GM12892 (cell line): ENCODE data around the gene PELO.

Source experiments
- DNase-seq: peaks from one replicate; pipeline ENCODE4 v3.0.0; 2011; ENCODE audit not compliant: insufficient read length
- FAIRE-seq: peaks from 2 replicates; lab custom pipeline; 2011; peaks lifted over from hg19 to GRCh38; lab: Jason Lieb, UNC
- POLR2A ChIP-seq: IDR thresholded peaks from 2 replicates; pipeline ENCODE4 v1.6.1; 2011; ENCODE audit warnings: low read depth, low read length, control low read depth
- POLR2AphosphoS5 ChIP-seq: IDR thresholded peaks from 2 replicates; pipeline ENCODE4 v1.6.1; 2011; ENCODE audit warnings: low read depth, low read length, control low read depth
- TAF1 ChIP-seq: IDR thresholded peaks from 2 replicates; pipeline ENCODE4 v1.6.1; 2011; ENCODE audit warnings: low read depth, mild to moderate bottlenecking, control low read depth, low read length, borderline replicate concordance

Gene PELO

GRCh38 chr5:52794519-52794918 is 6.8 kb downstream of the PELO start:
- TF ChIP-seq POLR2A, result no peak
- FAIRE-seq (no peak), DNase-seq (no peak)

DNA sequence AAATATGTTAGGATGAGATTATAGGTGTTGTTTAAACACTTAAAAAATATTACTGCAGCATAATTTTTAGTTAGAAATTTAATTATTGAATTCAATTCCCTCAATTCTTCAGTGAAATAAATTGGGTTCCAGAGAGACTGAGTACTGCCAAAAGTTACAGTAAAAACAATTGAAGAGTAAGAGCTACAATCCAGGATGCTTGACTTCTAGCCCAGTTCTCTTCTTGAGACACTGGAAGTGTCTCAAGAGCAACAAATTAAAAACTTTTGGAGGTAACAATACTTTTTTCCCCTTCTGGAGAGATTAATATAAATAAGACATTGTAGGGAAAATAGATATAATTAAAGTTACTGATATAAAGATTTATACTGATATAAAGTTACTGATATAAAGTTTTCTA is 8.3 kb downstream of the PELO start:
- DNase-seq (no peak), FAIRE-seq (no peak)
- TF ChIP-seq POLR2AphosphoS5, result no peak
- no peak for TF ChIP-seq POLR2A
- no peak for TF ChIP-seq TAF1

GRCh38 chr5:52796516-52797103 is 8.9 kb downstream of the PELO start:
- no peak for FAIRE-seq
- DNase-seq, result no peak
- TF ChIP-seq TAF1 (no peak), POLR2AphosphoS5 (no peak), POLR2A (no peak)

- TF ChIP-seq POLR2A (no peak), TAF1 (no peak), POLR2AphosphoS5 (no peak)
- FAIRE-seq, result no peak
- no peak for DNase-seq
These were observed 11.2 kb downstream of the PELO start for GRCh38 chr5:52798938-52799337.

- DNase-seq, result no peak
- TF ChIP-seq POLR2A (no peak), TAF1 (no peak), POLR2AphosphoS5 (no peak)
- no peak for FAIRE-seq
These were observed 11.8 kb downstream of the PELO start for GRCh38 chr5:52799358-52799982.

DNA sequence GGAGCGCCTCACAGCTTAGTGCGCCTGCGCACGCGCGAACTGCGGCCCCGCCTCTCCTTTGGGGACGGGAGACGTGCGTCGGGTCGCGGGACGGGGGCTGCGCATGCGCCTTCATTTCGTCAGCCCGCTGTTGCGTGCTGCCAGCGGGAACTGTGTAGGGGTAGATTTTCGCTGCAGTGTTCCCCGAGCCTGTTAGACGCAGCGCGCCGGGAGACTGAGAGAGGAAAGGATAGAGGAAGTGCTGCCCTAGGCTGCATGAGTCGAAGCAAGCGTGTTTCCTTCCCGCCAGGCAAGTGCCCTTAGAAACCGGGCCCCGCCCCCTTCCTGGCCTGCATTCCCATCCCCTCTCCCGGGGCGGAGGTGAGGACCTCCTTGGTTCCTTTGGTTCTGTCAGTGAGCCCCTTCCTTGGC is 12.3 kb downstream of the PELO start:
- DNase-seq (peak; percentile 66), FAIRE-seq (peak; percentile 98)
- TF ChIP-seq POLR2AphosphoS5 (peak; percentile 43; the same call in 1 of the 2 replicates), POLR2A (peak; percentile 74), TAF1 (peak; percentile 67)

GRCh38 chr5:52800394-52801213 is 12.9 kb downstream of the PELO start:
- TF ChIP-seq POLR2AphosphoS5 (no peak), TAF1 (no peak), POLR2A (no peak)
- DNase-seq (no peak), FAIRE-seq (peak; percentile 53)

DNA sequence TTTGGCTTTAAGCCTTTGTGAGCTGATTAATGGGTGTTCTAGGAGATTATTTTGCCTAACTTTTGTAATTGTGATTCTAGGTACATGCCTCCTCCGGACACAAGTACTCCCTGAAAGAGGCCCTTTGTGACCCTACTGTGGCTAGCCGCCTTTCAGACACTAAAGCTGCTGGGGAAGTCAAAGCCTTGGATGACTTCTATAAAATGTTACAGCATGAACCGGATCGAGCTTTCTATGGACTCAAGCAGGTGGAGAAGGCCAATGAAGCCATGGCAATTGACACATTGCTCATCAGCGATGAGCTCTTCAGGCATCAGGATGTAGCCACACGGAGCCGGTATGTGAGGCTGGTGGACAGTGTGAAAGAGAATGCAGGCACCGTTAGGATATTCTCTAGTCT is 13.6 kb downstream of the PELO start:
- no peak for TF ChIP-seq POLR2AphosphoS5
- no peak for TF ChIP-seq TAF1
- TF ChIP-seq POLR2A, result no peak
- FAIRE-seq (no peak), DNase-seq (no peak)

DNA sequence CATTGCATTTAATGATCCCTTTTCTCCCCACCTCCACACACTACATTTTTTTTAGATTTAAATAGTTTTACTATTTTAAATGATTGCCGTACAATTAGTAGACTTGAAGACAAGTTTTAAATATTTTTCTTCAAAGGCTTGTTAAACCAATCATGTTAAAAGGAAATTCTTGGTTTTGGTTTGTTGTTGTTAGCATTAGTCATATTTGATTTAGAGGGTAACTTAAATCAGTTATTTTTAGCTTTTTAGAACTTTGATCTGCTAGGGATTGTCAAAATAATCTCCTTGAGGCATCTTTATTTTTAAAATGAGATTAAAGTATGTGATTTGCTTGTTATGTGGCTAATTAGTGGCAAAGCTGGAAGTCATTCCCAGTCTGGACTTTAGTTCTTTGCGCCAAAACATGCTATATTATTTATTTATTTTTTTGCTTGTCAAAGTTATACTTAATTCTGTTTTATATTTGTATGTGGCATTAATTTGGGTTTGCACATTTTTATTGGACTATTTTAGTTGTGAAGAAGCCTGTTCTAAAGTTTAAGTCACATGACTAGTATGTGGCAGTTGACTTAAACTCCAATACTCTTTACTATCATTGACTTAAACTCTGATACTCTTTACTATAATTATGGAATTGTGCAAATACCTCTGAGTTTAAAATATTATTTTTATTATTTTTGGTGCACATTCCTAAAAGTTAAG is 14.7 kb downstream of the PELO start:
- TF ChIP-seq POLR2A (no peak), POLR2AphosphoS5 (no peak), TAF1 (no peak)
- FAIRE-seq, result no peak
- no peak for DNase-seq

DNA sequence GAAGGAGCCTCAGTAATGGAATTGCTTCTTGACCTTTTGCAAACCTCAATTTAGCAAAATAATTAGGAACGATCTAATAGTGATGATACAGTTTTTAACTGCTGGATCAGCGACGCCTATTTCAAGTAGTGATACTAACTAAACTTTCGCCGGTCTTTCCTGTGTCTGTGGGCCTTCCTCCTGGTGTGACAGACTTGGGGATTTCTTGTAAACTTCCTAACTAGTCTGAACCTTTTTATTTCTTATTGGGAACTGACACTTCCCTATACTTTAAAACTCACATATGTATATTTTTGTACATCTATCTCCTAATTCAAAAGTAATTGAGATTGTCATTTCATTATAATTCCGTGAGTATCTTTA is 15.2 kb downstream of the PELO start:
- DNase-seq (no peak), FAIRE-seq (no peak)
- TF ChIP-seq POLR2AphosphoS5 (no peak), POLR2A (no peak), TAF1 (no peak)

GRCh38 chr5:52804387-52804791 is 16.7 kb downstream of the PELO start:
- TF ChIP-seq POLR2A, result no peak
- TF ChIP-seq POLR2AphosphoS5, result no peak
- no peak for FAIRE-seq
- DNase-seq, result no peak

DNA sequence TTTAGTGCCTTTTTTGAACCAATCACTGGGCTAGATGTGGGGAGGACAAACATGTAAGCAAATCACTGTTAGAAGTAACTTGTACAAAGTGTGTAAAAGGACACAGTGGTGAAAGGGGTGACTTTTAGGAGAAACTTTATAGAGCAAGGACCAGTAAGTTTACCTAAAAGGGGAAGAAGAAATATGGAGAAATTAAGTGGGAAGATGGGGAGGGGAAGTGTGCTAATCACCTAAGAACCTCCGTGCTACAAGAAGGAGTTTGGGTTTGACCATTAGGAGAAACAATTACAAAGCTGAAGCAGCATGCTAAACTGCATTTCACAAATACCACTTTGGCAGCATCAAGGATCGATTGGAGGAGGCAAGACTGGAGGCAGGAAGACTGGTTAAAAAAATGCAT is 17.3 kb downstream of the PELO start:
- TF ChIP-seq POLR2AphosphoS5, result no peak
- no peak for TF ChIP-seq POLR2A
- TF ChIP-seq TAF1, result no peak
- DNase-seq (no peak), FAIRE-seq (no peak)
